DMS153 treated with DMSO at 0.1 percent for 48 hours (cell line): Measurements from ENCODE around the gene PRAMEF20.
"Not testable (repeated sequence)": the region's sequence is repeated elsewhere in the genome, so short reads cannot be mapped to it uniquely, and the experiment has no call there.

Experiments
- DNase-seq: peaks from one replicate; lab custom pipeline; 2025; ENCODE audit not compliant: unreplicated experiment; lab: John Stamatoyannopoulos, UW

Gene PRAMEF20

DNA sequence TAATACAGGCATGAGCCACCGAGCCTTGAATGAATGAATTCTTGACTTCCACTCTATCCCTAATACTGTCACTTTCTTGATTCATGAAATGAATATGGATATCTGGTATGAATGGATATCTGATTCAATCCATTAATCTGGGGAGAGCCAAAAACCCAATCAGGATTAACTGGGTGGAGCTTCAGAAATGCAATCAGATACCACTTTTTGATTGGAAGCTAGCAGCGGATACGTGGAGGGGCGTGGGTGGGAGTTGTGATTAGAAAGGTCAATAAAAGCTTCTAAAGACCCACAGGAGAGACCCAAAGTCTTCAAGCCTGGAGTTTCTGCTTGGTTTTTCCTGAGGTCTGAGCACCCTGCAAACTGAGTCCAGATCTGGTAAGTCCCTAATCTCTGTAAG is at the start of gene PRAMEF20:
Gene PRAMEF20, plus strand, starts transcription at position 301 of the 400 bp plus-strand sequence. CDS start 5,905 bp downstream, outside the sequence.
- DNase-seq = not testable (repeated sequence)

DNA sequence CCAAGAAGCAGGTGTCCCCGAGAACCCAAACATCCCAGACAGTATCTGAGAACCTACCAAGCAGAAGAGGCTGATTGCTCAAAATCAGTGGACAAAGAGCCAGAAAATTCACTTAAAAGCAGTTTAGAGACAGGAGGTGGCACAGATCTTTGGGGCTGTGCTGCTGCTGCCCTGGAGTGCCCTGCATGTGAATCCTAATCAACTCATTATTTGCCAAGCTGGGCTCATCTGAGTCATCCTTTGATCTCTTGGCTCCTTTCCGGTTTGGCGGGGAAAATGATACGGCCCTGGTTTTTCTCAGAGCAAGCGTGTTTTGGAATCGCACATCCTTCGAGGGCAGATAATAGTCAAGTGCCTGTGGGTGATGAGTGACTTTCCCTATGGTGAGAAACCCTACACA is 47.9 kb upstream of the PRAMEF20 start:
- DNase-seq = not testable (repeated sequence)

DNA sequence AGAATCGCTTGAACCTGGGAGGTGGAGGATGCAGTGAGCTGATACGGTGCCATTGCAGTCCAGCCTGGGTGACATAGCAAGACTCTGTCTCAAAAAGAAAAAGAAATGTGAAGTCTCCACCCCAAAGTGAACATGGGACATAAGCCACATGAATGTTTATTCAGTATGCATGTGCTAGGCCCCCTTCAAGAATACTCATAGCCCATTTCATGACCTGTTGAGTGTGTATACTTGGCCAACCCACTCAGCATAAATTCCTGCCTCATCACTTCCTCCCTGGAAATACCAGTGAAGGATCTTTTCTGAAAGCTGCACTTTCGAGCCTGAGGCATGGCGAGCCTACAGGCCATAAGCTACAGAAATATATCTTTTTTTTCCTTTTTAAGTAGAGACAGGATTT is 45.3 kb upstream of the PRAMEF20 start:
- DNase-seq = not testable (repeated sequence)

DNA sequence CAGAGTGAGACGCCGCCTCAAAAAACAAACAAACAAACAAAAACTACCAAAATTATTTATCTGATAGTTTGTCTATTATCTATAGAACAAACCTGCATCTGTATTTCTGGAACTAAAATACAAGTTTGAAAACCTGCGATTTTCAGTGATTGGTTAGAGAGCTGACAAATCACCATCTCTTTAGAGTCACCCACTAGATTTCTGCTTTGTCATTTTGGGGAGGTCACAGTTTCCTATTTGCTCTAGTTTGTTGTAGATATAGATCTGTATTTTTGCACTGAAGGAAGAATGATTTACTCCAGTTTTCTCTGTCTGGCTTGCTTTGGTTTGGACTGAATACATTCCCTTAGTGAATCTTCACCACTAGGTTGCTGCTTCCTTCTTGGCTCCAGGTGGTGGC is 43.7 kb upstream of the PRAMEF20 start:
- DNase-seq = not testable (repeated sequence)

DNA sequence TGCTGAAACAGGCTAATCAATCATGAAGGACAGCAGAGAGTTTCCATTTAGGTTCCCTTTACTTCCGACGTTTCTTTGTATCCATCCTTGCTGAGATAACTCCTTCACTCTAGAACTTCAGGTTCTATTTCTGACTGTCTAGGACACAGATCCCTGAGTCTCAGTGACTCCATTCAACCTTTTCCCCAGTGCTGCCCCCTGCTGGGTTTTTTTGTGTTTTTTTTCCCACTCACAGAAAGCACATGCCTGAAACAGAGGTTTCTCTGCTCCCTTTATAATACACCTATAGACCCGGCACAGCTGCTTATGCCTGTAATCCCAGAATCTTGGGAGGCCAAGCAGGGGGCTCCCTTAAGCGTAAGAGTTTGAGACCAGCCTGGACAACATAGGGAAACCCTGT is 41.7 kb upstream of the PRAMEF20 start:
- not testable (repeated sequence) for DNase-seq

DNA sequence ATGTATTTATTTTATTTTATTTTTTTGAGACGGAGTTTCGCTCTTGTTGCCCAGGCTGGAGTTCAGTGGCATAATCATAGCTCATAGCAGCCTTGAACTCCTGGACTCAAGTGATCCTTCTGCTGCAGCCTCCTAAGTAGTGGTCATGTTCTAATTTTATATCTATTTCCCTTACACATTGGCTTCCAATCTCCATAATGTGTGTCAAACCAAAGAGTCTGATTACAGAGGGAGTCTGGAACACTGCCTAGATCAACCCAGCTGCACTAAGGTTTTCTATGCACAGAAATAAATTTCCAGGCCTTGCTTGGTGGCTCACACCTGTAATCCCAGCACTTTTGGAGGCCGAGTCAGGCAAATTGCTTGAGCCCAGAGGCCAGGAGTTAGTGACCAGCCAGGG is 31.3 kb upstream of the PRAMEF20 start:
- not testable (repeated sequence) for DNase-seq

DNA sequence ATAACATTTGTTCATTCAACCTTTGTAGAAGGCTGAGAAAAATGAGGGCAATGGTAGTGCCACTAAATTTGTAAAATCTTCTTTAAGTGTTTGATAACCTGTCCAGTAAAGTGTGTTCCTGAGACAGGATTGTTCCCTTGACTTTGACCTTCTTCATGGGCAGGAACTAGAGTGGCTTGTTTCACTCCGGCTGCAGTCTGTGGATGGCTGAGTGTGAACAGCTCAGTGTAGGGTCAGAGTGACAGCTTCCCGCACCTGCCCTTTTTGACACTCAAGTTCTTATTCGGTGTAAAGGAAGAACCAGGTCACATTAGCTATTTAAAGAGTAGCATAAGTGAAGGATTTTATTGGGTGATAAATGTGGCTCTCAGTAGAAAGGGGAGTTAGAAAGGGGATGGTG is 29.9 kb upstream of the PRAMEF20 start:
- not testable (repeated sequence) for DNase-seq

DNA sequence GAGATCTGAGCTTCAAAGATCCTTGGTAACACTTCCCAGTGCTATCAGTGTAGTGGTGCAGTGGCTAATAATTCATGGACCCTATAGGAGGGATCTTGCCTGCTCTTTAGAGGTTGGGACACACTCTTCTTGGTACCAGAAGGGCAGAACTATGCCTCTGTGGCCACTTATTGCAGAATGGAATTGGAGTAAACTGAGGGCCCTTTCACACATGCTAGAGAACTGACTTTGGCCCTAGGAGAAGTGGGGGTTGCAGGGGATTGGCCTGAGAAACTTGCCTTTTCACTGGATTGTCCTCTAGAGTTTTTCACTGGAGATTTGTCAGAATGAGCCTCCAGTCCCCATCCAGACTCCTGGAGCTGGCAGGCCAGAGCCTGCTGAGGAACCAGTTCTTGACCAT is 20.9 kb upstream of the PRAMEF20 start, which contains the start of gene PRAMEF17:
Gene PRAMEF17, plus strand, starts transcription at position 301 of the 400 bp plus-strand sequence. Its CDS starts 26 bp downstream, at position 327.
- DNase-seq = not testable (repeated sequence)

DNA sequence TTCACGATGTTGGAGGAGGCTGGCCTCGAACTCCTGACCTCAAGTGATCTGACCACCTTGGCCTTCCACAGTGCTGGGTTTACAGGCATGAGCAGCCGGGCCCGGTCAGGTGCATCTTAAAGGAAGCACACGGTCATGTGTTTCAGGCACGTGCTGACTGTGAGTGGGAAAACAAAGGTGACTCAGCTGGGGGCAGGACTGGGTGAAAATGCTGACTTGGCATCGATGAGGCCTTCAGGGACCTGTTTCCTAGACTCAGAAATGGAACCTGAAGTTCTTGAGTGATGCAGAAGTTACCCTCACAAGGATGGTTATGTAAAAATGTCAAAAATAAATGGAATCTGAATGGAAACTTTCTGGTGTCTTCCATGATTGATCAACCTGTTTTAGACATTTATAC is 17.2 kb upstream of the PRAMEF20 start:
- not testable (repeated sequence) for DNase-seq

DNA sequence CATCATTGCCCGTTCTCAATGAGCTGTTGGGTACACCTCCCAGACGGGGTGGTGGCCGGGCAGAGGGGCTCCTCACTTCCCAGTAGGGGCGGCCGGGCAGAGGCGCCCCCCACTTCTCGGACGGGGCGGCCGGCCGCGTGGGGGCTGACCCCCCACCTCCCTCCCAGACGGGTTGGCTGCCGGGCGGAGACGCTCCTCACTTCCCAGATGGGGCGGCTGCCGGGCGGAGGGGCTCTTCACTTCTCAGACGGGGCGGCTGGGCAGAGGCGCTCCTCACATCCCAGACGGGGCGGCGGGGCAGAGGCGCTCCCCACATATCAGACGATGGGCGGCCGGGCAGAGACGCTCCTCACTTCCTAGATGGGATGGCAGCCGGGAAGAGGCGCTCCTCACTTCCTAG is 15.5 kb upstream of the PRAMEF20 start:
- DNase-seq = not testable (repeated sequence)

DNA sequence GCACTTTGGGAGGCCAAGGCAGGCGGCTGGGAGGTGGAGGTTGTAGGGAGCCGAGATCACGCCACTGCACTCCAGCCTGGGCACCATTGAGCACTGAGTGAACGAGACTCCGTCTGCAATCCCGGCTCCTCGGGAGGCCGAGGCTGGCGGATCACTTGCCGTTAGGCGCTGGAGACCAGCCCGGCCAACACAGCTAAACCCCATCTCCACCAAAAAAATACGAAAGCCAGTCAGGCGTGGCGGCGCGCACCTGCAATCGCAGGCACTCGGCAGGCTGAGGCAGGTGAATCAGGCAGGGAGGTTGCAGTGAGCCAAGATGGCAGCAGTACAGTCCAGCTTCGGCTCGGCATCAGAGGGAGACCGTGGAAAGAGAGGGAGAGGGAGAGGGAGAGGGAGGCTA is 14.9 kb upstream of the PRAMEF20 start:
- DNase-seq = not testable (repeated sequence)

DNA sequence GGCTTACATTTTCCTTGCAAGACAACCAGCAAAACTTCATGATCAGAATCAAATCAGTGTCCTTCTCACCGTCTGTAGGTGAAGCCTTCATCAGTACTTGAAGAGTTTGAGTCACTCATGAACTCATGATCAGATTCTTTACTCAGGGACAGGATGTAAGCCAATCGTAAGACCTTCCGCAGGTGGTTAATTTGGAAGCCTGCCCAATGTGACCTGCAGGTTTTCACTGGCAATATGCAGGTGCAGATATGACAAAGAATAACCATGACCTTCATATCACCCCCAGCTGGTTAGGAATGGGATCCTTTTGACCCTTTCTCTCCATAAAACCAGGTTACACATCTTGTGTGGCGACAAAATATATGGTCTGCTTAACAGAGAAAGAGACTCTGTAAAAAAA is 2.4 kb upstream of the PRAMEF20 start:
- DNase-seq = no peak

DNA sequence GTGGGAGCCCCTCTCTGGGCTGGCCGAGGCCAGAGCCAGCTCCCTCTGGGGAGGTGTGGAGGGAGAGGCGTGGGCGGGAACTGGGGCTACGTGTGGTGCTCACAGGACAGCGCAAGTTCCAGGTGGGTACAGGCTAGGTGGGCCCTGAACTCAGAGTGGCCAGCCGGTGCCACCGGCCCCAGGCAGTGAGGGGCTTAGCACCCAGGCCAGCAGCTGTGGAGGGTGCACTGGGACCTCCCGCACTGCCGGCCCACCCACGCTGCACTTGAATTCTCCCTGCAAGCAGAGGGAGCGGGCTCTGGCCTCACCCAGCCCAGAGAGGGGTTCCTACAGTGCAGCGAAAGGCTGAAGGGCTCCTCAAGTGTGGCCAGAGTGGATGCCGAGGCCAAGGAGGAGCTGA is 20.2 kb downstream of the PRAMEF20 start:
- no peak for DNase-seq

DNA sequence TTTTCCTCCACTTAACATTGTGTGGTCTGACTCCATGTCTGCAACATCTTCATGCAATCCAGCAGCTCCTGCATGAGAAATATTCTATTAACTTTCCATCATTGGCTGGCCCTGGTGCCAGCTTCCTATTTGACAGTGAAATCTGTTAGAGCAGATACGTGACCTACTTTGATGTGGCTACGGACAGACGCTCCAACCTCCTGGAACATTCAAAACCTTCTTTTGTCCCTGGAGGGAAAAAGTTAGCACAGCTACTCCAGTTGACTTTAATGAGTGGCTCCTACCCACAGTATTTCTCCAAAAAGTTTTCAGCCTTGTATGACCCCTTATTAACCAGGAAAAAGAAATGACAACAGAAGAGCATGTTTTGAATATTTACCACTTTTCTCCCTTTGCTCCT is 22.0 kb downstream of the PRAMEF20 start:
- DNase-seq = no peak

DNA sequence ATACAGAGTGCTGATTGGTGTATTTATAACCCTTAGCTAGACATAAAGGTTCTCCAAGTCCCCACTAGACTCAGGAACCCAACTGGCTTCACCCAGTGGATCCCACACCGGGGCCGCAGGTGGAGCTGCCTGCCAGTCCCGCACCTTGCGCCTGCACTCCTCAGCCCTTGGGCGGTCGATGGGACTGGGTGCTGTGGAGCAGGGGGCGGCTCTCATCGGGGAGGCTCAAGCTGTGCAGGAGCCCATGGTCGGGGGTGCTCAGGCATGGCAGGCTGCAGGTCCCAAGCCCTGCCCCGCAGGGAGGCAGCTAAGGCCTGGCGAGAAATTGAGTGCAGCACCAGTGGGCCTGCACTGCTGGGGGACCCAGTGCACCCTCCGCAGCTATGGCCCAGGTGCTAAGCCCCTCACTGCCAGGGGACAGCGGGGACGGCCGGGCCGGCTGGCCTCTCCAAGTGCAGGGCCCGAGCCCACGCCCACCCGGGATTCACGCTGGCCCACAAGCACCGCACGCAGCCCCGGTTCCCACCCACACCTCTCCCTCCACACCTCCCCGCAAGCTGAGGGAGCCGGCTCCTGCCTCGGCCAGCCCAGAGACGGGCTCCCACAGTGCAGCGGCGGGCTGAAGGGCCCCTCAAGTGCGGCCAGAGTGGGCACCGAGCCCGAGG is 23.6 kb downstream of the PRAMEF20 start:
- DNase-seq = not testable (repeated sequence)

DNA sequence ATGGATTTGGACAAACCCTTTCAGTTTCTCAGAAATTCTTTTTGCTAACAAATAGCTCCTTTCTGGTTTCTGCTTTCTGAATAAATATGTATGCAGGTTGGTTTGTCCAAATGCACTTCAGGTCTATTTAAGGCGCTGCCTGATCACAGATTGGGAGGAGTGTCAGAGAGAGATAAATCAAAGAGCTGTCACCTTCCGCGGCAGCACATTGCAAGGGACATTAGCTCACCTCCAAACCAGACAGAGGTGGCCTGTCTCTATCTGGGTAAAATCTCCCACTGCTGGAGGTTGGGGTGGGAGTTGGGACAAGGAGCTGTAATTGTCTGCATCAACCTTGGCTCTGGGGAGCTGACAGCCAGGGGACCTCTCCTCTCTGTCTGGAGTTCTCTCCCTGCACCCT is 25.2 kb downstream of the PRAMEF20 start:
- DNase-seq = no peak

DNA sequence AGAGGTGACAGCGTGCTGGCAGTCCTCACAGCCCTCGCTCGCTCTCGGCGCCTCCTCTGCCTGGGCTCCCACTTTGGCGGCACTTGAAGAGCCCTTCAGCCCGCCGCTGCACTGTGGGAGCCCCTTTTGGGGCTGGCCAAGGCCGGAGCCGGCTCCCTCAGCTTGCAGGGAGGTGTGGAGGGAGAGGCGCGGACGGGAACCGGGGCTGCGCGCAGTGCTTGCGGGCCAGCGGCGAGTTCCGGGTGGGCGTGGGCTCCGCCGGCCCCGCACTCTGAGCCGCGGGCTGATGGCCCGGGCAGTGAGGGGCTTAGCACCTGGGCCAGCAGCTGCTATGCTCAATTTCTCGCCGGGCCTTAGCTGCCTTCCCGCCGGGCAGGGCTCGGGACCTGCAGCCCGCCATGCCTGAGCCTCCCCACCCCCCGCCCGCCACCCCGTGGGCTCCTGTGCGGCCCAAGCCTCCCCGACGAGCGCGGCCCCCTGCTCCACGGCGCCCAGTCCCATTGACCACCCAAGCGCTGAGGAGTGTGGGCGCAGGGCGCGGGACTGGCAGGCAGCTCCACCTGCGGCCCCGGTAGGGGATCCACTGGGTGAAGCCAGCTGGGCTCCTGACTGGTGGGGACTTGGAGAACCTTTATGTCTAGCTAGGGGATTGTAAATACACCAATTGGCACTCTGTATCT is 29.0 kb downstream of the PRAMEF20 start:
- not testable (repeated sequence) for DNase-seq

DNA sequence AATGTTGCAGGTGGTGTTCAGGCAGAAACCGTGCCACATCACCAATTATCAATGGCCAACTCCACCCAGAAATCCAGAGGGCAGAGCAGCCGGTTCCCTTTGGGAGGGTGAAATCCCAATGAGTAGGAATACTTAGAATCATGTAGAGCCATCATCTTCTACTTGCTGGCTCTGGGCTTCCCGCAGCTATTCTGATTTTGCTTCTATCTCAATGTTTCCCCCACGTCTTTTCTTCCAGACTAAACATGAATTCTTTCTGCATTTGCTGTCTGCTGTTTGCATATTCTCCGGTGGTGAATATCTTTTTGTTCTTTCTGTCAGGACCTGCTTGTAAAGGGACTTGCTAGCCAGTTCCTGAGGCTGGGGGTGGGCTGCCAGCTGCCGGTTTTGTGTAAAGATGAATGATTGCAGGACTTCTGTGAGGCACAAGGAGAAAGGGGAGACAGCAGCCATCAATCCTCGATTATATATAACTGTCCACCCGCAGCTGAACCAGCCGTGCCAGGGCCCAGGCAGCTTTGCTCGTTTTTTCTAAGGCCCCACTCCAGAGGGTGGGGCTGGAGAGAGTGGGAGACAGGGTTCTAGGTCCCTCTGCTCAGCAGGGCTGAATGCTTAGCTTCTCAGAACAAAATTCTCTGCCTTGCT is 33.2 kb downstream of the PRAMEF20 start:
- DNase-seq = no peak

DNA sequence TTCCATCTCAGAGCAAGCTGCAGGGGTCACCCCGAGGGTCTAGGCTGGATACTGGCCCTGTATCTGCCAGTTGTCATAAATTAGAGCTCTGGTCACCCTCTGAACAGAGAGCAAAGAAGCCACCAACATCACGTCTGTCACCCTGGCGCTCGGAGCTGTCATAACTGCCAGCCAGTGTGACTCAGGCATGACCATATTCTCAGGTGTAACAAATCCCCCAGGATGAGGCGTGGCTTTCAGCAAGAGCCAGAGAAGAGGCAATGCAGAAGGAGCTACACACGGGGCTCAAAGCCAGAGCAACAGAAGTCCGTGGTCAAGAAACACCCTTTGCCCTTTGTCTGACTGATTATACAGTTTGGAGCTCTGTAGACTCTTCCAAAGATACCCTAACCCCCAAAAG is 40.0 kb downstream of the PRAMEF20 start:
- no peak for DNase-seq

DNA sequence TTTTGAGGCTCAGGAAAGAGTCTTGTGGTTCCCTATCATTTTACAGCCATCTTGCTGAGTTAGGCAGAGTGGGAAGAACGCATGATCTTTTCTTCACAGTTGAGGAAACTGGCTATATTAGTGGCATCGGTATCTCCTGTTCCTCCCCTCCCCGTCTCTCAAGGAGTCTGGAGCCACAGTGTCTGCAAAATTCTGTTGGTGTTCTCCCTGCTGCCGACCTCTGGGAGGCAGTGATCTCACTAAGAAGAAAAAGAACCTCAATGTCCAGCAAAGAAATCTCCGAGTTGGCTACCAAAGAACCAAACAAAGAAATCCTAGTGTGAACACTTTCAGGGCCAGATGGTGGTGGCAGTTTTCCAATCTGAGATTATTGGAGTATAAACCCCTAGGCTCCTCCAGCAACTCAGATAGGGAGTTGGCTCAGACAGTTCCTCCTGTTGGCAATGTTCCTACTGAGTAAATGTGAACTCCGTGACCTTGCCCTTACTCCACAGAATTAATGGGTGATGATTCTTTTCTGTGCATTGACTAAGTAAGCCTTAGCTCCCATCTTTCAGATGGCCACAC is 41.2 kb downstream of the PRAMEF20 start:
- no peak for DNase-seq

DNA sequence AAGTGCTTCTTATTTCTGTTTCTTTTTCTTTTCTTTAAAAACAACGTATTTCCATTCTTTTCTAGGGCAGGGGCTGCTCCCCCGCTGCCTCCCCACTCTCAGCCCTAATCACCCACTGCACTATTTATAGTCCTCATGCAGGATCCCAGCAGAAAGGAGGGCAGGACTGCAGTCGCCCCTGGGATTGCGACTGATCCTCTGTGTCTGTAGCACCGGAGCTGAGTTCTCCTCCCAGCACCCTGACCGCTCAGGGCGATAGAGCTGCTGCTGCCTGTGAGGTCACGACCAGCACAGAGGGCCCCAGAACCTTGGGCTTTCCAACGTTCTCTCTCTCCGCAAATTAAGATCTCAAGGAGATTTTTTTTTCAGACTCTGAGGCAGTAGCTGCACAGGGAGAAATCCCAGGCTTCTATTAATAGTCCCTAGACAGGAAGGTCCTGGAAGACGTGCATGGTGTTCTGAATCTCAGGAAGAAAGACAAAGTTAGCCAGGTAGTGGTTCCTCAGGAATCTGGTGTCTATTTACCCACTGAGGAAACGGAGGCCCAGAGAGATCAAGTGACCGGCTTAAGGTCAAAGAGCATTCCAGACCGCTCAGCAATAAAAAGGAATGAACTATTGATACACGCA is 46.8 kb downstream of the PRAMEF20 start:
- DNase-seq = no peak
